AG04449 (cell line): ENCODE results near the gene MRPL52.

ENCODE experiments used
- CTCF ChIA-PET: fragments of 350-600 bp; formaldehyde crosslinking; extraction: SDS; loops from one replicate; lab custom pipeline; 2021; ENCODE audit warnings: antibody characterized with exemption; lab: Yijun Ruan, JAX
- POLR2A ChIA-PET: fragments of 400-600, 350-600 bp; formaldehyde crosslinking; extraction: SDS; loops from one replicate; lab custom pipeline; 2020; ENCODE audit warnings: antibody characterized with exemption, inconsistent platforms; lab: Yijun Ruan, JAX
- DNase-seq: peaks from one replicate; pipeline ENCODE4 v3.0.0-alpha.2; 2010; ENCODE audit warnings: low read depth, low spot score
- H3K4me3 ChIP-seq: 2 replicates; pipeline ENCODE4 v1.5.1; 2011; ENCODE audit warnings: low read depth, mild to moderate bottlenecking, control low read depth, low read length
- CTCF ChIP-seq: IDR thresholded peaks from one replicate; pipeline ENCODE4 v1.5.1; 2011; ENCODE audit warnings: mild to moderate bottlenecking, moderate library complexity, low read length, control low read depth, inconsistent platforms; ENCODE audit not compliant: insufficient read depth; ENCODE audit errors: missing control alignments

The MRPL52 gene

GRCh38 chr14:22797017-22797917, 32.4 kb upstream of the MRPL52 start:
- TF ChIP-seq CTCF: no peak
- DNase-seq: no peak
- POLR2A ChIA-PET: no interaction called here
- CTCF ChIA-PET: interaction anchor here (1.0 to 1.2 kb wide), 2 partner anchors 10 to 227 kb away, joined by 3 read pairs; no protein-coding TSS in a partner anchor
- no peak overlapping the region for H3K4me3 ChIP-seq

- POLR2A ChIA-PET: no interaction called here
- TF ChIP-seq CTCF: no peak
- DNase-seq: no peak
- CTCF ChIA-PET: no interaction called here
- no peak overlapping the region for H3K4me3 ChIP-seq
Observed at GRCh38 chr14:22798528-22798927, 31.2 kb upstream of the MRPL52 start.

GRCh38 chr14:22800346-22800745, 29.3 kb upstream of the MRPL52 start:
- ChIA-PET POLR2A (no interaction called here), CTCF (interaction anchor here (1.0 to 2.3 kb wide), 3 partner anchors 53 to 230 kb away, joined by 3 to 5 read pairs (median 3); no protein-coding TSS in a partner anchor)

GRCh38 chr14:22801716-22802115, 28.0 kb upstream of the MRPL52 start:
- H3K4me3 ChIP-seq: no peak overlapping the region
- CTCF ChIA-PET: interaction anchor here (0.5 to 2.3 kb wide), 4 partner anchors 10 to 245 kb away, joined by 3 to 5 read pairs (median 4); no protein-coding TSS in a partner anchor
- no peak for TF ChIP-seq CTCF
- no peak for DNase-seq
- POLR2A ChIA-PET: no interaction called here

More at GRCh38 chr14:22800346-22800745, 29.3 kb upstream of the MRPL52 start:
- no peak overlapping the region for H3K4me3 ChIP-seq
- no peak for TF ChIP-seq CTCF
- no peak for DNase-seq

GRCh38 chr14:22802860-22803686, 26.6 kb upstream of the MRPL52 start:
- H3K4me3 ChIP-seq: no peak overlapping the region
- TF ChIP-seq CTCF: no peak
- CTCF ChIA-PET: interaction anchor here (0.6 to 2.3 kb wide), 3 partner anchors 230 to 246 kb away, joined by 3 to 5 read pairs (median 4); no protein-coding TSS in a partner anchor
- DNase-seq: no peak
- POLR2A ChIA-PET: no interaction called here
